GM12891 (cell line): ENCODE data around the gene PTPRN2.

ENCODE experiments used
- DNase-seq: peaks from one replicate; pipeline ENCODE4 v3.0.0; 2011; ENCODE audit warnings: low spot score; ENCODE audit not compliant: insufficient read length
- FAIRE-seq: peaks from 2 replicates; lab custom pipeline; 2011; peaks lifted over from hg19 to GRCh38; lab: Jason Lieb, UNC
- PAX5 ChIP-seq: IDR thresholded peaks from 2 replicates; pipeline ENCODE4 v1.6.1; 2011; ENCODE audit warnings: low read length, moderate library complexity, mild to moderate bottlenecking; ENCODE audit not compliant: insufficient read depth, severe bottlenecking
- POLR2A ChIP-seq: IDR thresholded peaks from 2 replicates; pipeline ENCODE4 v1.6.1; 2011; ENCODE audit warnings: low read depth, low read length, control low read depth
- POLR2AphosphoS5 ChIP-seq: IDR thresholded peaks from 2 replicates; pipeline ENCODE4 v1.6.1; 2011; ENCODE audit warnings: low read depth, low read length, control low read depth
- POU2F2 ChIP-seq: IDR thresholded peaks from 2 replicates; pipeline ENCODE4 v1.6.1; 2011; ENCODE audit warnings: low read depth, mild to moderate bottlenecking, control low read depth, low read length, moderate library complexity
- SPI1 ChIP-seq: IDR thresholded peaks from 2 replicates; pipeline ENCODE4 v1.6.1; 2011; ENCODE audit warnings: low read depth, low read length, control low read depth
- TAF1 ChIP-seq: IDR thresholded peaks from 2 replicates; pipeline ENCODE4 v1.6.1; 2011; ENCODE audit warnings: low read depth, low read length, control low read depth

PTPRN2 gene

GRCh38 chr7:157554393-157555238 lies 1033.0 kb downstream of the PTPRN2 start:
- FAIRE-seq = no peak
- TF ChIP-seq POLR2A (no peak), PAX5 (no peak), TAF1 (no peak), POU2F2 (no peak), SPI1 (no peak), POLR2AphosphoS5 (no peak)
- no peak for DNase-seq

- FAIRE-seq (no peak), DNase-seq (no peak)
- no peak for TF ChIP-seq POLR2A
- no peak for TF ChIP-seq SPI1
- no peak for TF ChIP-seq TAF1
- TF ChIP-seq PAX5 = no peak
- no peak for TF ChIP-seq POU2F2
- TF ChIP-seq POLR2AphosphoS5 = no peak
Observed at GRCh38 chr7:157553256-157553655, 1034.4 kb downstream of the PTPRN2 start.

GRCh38 chr7:157552295-157552993 lies 1035.2 kb downstream of the PTPRN2 start:
- TF ChIP-seq SPI1 (no peak), TAF1 (no peak), PAX5 (no peak), POU2F2 (no peak), POLR2A (no peak), POLR2AphosphoS5 (no peak)
- DNase-seq = no peak
- FAIRE-seq = no peak

- DNase-seq (no peak), FAIRE-seq (no peak)
- TF ChIP-seq TAF1 = no peak
- no peak for TF ChIP-seq SPI1
- no peak for TF ChIP-seq POLR2AphosphoS5
- TF ChIP-seq POU2F2 = no peak
- TF ChIP-seq POLR2A = no peak
- no peak for TF ChIP-seq PAX5
Observed at GRCh38 chr7:157551325-157552070, 1036.1 kb downstream of the PTPRN2 start.

DNA sequence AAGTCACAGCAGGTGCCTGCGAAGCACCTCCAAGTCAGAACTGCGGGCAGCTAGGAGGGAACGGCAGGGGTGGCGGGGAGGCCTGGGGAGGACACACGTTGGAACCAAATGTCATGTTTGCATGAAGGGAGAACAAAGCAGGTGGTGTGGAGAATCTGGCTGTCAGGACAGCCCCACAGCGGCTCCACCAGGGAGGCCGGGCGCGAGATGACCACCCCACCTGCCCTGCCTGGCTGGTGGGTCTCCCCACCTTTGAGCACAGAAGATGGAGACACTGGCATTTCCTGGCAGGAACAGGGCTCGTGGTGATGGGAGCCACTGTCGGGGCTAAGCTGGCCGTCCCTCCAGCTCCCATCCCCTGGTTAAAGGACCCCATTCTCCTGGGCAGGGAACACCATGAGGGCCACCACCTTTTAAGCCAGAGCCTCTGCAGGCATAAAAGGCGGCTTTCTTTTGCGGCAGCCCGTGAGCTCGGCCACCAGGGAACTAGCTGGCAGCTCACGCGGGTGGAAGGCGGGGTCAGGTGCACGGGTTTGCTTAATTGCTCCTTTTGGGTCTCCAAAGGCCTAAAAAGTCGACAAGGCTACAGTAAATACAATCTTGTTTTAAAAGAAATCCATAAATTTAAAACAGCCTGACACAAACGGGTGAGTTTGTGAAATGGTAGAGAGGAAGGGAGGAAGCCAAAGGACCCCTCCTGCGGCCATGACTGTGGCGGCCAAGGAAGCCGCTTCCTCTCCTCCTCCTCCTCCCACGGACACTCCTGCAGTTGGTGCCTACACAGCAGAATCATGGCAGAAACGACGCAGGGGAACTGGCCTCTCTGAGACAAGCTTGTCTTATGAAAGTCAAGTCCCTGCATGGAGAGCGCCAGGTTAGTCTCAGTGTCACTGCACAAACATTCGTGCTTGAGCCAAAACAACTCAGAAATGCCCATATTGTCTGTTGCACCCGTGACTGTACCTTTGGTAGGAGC lies 1037.0 kb downstream of the PTPRN2 start:
- TF ChIP-seq PAX5 (no peak), POLR2AphosphoS5 (no peak), TAF1 (no peak), SPI1 (no peak), POLR2A (no peak), POU2F2 (no peak)
- DNase-seq = no peak
- FAIRE-seq = no peak

DNA sequence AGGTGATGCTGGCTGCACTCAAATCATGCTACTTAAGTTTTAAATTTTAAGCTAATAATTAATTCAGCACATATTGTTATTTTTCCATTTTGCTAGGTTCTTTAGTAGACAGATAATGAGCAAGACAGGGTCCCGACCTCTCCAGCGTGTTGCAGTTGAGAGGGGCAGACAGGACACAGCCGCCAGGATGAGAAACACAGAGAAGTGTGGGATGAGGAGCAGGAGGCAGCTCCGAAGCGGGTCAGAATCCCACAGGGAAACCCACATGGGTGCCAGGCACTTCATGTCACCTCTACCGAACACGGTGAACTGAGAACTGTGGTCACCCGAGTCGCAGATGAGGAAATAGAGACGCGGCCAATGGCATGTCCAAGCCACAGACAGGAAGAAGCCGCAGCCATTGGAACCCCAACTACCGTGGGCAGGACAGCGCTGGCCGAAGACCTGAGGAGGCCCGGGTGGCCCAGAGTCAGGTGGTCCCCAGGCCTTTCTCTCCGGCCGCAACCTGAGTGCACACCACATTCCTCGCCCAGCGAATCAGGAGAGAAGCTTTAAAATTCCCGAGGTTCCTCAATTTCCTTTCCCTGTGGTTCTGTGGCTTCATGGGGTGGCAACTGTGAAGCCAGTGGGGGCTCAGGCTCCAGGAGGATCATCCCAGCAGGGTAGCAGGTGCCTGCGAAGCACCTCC lies 1037.9 kb downstream of the PTPRN2 start:
- DNase-seq (no peak), FAIRE-seq (no peak)
- TF ChIP-seq POU2F2 = no peak
- TF ChIP-seq POLR2A = no peak
- TF ChIP-seq TAF1 = no peak
- TF ChIP-seq SPI1 = no peak
- no peak for TF ChIP-seq PAX5
- no peak for TF ChIP-seq POLR2AphosphoS5

GRCh38 chr7:157548691-157549303 lies 1038.8 kb downstream of the PTPRN2 start:
- DNase-seq (no peak), FAIRE-seq (no peak)
- TF ChIP-seq POLR2AphosphoS5 (no peak), PAX5 (no peak), POU2F2 (no peak), SPI1 (no peak), TAF1 (no peak), POLR2A (no peak)
